ENCODE measurements around the gene ARVCF.

The ARVCF gene

GRCh38 chr22:19997561-19998231 lies 18.9 kb downstream of the ARVCF start:
- DNase-seq: no peak

DNA sequence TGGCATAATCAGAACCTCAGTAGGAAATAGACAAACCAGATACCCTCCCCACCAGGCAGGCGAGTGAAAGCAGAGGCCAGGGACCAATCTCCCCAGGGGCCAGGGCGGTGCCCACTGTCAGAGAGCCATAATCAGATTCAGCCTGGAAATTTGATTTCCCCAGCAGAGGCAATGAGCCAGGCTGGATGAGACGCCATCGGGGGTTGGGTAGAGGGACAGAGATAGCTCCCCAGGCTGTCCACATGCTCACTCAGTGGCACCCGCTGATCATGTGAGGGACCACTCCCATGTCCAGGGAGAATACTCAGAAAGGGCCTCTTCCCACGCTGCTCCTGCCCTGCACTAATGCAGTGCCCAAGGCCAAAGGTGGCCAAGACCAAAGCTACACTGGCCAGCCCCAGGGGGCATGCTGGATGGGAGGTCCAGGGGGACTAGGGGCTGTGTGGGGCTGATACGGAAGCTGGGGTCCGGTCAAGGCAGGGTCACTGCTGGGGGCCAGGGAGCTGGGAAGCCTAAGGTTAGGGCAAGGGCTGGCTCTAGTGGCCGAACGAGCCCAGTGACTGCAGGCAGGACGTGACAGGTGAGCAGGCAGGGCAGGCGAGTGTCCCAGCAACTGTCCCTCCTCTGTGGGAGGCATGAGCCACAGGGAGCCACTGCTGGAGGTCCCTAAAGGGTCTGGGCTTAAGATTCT lies 19.8 kb downstream of the ARVCF start:
- DNase-seq: no peak

DNA sequence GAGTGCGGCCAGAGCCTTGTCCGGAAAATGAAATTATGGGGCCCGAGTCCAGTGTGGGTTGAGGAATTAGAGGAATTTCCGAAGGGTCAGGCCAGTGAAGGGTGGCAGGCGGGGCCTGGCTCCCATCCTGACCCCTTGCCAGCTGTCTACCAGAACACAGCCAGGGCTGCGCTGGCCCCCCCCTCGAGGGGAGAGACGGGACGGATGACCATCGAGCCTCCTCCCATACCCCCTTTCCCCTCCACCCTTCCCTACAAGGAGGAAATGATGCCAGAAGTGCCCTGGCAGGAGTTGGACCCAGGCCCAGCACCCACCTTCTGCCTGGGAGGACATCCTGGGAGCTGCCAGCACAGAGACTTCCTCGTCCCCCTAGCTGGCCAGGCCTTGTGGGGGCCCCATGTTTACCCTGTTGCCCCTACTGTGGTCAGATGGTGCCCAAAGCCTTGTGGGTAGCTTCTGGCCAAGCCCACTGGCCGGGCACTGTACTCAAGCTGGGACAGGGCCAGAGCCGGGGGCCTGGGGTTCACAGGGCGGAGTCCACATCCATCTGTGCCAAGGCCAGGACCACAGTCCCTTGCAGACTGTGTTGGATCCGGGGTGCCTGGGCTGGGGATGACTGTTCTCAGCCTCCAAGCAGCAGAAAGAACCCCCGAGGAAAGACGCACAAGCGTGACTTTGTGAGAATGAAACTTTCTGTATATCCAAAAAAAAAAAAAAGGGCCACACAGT lies 20.8 kb downstream of the ARVCF start:
- DNase-seq: no peak

GRCh38 chr22:19994851-19995610 lies 21.6 kb downstream of the ARVCF start:
- no peak for DNase-seq

DNA sequence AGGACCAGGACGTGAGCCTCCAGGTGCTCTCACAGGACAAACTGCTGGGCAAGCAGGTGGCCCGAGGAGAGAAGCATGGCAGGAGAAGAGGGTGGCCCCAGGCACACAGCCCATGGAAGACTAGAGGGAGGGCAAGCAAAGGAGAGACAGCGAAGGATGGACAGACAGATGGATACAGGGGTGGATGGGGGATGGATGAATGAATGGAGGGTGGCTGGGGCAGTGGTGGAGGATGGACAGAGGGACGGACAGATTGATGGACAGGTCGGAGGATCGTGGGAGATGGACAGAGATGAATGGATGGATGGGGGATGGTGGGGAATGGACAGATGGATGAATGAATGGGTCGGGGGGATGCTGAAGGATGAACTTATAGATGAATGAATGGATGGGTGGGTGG lies 22.7 kb downstream of the ARVCF start:
- no peak for DNase-seq

DNA sequence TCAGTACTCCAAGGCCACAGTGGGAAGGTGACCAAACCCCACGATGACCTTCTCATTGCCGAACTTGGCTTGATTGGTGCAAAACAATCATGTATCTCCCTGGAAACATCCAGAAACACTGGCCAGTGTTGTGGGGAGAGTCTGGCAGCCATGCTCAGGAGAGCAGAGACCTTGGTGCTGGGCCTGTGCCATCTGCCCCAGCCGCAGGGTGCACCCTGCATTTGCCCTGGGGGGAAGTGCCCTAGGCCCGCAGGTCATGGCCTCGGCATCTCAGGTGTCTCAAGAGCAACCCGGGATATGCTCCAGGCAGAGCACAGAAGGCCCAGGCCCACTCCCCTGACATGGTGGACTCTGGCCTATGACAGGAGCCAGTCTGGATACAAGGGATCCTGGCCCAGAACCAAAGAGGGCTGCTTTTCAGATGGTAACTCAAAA lies 23.7 kb downstream of the ARVCF start:
- DNase-seq: no peak

DNA sequence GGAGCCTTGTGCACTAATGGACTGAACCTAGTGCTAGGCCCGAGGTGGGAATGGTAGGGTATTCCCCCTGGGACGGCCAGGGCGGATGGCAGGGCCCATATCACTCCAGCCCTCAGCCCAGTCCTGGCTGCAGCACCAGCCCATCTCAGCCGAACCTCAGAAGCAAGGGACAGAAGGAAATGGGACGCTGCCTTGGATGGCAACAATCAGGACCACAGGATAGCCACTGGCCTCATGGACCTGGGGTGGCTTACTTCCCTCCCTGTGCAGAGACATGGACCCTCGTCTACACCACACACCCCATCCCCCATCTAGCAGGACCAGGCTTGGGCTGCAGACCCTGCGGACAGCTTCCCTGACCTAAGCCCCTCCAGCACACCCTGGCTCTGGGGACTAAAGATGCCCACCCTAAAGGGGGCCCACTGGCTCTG lies 24.1 kb downstream of the ARVCF start:
- no peak for DNase-seq

- DNase-seq: no peak
Observed at GRCh38 chr22:19991645-19992451, 24.8 kb downstream of the ARVCF start.

DNA sequence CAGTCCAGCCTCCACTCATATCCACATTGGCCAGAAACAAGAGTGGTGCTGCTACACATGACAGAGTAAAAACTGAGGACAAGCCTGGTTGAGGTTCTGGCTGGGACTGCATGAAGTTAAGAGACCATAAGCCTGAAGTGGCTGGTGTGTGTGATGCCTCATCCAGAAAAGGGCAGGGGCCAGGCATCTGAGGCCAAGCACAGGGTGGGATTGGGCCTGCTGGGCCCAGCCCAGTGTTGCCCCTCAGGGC lies 25.3 kb downstream of the ARVCF start:
- DNase-seq: no peak

DNA sequence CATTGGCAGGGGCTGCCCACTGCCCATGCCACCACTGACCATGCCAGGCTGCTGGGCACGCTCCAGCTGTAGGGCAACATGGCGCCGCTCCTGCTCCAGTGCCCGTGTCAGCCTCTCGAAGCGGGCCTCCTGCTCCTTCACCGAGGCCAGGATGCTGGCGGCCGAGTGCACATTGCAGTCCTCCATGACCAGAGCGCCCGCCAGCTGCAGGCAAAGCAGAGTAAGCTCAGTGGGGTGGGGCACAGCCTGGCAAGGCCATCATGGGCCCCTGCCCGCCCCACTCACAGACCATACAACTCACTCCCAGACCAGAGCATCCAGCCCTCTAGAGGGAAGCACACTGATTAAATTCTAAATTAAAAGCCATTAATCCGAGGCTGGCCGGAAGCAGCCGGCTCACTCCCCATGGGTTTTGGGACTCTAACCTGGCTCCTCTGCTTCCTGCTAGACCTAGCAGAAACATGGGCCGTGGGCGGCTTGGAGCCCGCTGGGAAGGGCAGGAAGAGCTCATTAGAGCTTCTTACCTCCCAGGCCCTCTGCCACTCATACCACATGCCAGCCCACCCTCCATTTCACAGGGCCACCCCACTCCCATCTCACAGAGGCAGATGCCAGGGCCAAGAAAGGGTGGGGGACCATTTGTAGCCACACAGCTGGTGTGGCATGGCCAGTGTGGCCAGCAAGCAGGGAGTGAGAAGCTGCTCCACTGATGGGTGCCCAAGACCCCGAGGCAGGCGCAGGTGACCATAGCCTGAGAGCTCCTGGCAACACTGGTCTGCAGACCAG lies 25.8 kb downstream of the ARVCF start:
- DNase-seq: no peak

- DNase-seq: no peak
Observed at GRCh38 chr22:19990188-19990587, 26.4 kb downstream of the ARVCF start.

- DNase-seq: no peak
Observed at GRCh38 chr22:19989725-19990067, 26.9 kb downstream of the ARVCF start.

DNA sequence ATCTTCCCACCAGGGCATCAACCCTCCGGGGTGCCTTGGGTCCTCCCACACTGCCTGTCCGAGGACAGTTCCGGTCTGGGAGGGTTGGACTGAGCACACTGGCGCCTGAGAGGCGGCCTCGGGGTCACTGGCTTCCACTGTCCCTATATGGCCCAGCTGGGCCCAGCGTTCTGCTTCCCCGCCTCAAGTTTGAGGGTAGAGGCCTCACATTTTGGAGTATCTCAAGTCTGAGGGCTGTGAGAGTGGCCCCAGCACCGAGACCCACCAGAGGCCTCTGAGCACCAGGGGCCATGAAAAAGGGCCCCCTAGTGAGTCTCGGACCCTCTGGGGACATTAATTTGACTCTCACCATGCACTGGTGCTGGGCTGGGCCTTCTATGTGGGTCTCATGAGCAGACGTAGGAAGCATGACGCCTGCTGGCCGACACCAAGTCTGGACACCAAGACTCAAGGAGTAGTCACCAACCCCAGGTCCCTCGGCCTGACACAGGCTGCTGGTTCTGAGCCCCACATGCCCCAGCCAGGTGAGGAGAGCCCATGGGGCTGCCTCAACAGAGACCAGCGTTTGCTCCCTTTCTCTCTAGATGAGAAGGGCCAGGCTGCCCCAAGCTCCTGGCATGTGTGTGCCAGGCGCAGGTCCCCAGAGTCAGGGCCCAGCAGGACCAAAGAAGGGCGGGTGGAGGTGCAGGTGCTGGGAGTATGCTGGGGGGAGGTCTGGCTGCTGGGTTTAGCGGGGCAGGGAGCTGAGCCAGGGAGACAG lies 27.5 kb downstream of the ARVCF start:
- DNase-seq: no peak

DNA sequence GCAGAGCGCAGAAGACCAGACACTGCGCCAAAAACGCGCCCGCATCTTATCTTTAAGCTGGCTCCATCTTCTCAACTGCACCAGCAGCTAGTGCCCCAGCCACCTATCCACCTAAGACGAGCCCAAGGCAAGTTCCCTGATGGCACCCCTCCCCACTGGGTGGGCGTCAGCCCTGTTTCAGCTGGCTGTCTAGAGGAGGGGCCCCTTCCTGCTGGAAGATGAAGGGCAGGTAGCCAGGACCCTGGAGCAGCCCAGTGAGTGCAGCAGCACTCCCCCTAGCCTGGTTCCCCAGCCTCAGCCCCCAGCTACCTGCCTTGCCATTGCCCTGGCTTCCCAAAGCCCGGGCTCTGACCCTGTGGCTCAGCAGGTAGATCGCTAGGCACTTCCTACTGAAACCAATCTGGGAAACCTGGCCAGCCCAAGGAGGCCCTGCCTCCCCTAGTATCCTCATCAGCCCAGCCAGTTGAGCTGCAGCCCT lies 28.3 kb downstream of the ARVCF start:
- no peak for DNase-seq

GRCh38 chr22:19987394-19988306 lies 29.0 kb downstream of the ARVCF start:
- no peak for DNase-seq

GRCh38 chr22:19986410-19987341 lies 29.9 kb downstream of the ARVCF start:
- DNase-seq: no peak

- DNase-seq: no peak
Observed at GRCh38 chr22:19986011-19986409, 30.6 kb downstream of the ARVCF start.
